ENCODE results near the gene MOB2.

The MOB2 gene

GRCh38 chr11:1449490-1450243 is 36.9 kb downstream of the MOB2 start:
- FAIRE-seq: no peak
- no peak for DNase-seq (ENCODE audit: insufficient read length, low spot score)
- no peak for TF ChIP-seq PAX5 (IDR thresholded peaks at IDR 0.05; ENCODE audit: insufficient read depth, low read length, severe bottlenecking)
- TF ChIP-seq POU2F2 (IDR thresholded peaks at IDR 0.05; ENCODE audit: low read depth, low read length): no peak
- no peak for TF ChIP-seq POLR2A (IDR thresholded peaks at IDR 0.05; ENCODE audit: low read depth, low read length)
- no peak for TF ChIP-seq TAF1 (IDR thresholded peaks at IDR 0.05; ENCODE audit: low read depth, low read length)
- TF ChIP-seq POLR2AphosphoS5 (IDR thresholded peaks at IDR 0.05; ENCODE audit: low read depth, low read length): no peak
- TF ChIP-seq SPI1 (IDR thresholded peaks at IDR 0.05; ENCODE audit: low read depth, low read length): no peak

- DNase-seq (ENCODE audit: insufficient read length, low spot score) (no peak), FAIRE-seq (no peak)
- TF ChIP-seq POLR2A (IDR thresholded peaks at IDR 0.05; ENCODE audit: low read depth, low read length) (no peak), PAX5 (IDR thresholded peaks at IDR 0.05; ENCODE audit: insufficient read depth, low read length, severe bottlenecking) (no peak), SPI1 (IDR thresholded peaks at IDR 0.05; ENCODE audit: low read depth, low read length) (no peak), POLR2AphosphoS5 (IDR thresholded peaks at IDR 0.05; ENCODE audit: low read depth, low read length) (no peak), TAF1 (IDR thresholded peaks at IDR 0.05; ENCODE audit: low read depth, low read length) (no peak), POU2F2 (IDR thresholded peaks at IDR 0.05; ENCODE audit: low read depth, low read length) (no peak)
Measured at GRCh38 chr11:1448882-1449281, 37.7 kb downstream of the MOB2 start.

GRCh38 chr11:1447845-1448825 is 38.4 kb downstream of the MOB2 start:
- DNase-seq (ENCODE audit: insufficient read length, low spot score) (no peak), FAIRE-seq (no peak)
- TF ChIP-seq TAF1 (IDR thresholded peaks at IDR 0.05; ENCODE audit: low read depth, low read length) (no peak), PAX5 (IDR thresholded peaks at IDR 0.05; ENCODE audit: insufficient read depth, low read length, severe bottlenecking) (no peak), POU2F2 (IDR thresholded peaks at IDR 0.05; ENCODE audit: low read depth, low read length) (no peak), SPI1 (IDR thresholded peaks at IDR 0.05; ENCODE audit: low read depth, low read length) (no peak), POLR2AphosphoS5 (IDR thresholded peaks at IDR 0.05; ENCODE audit: low read depth, low read length) (no peak), POLR2A (IDR thresholded peaks at IDR 0.05; ENCODE audit: low read depth, low read length) (no peak)

- no peak for DNase-seq (ENCODE audit: insufficient read length, low spot score)
- TF ChIP-seq SPI1 (IDR thresholded peaks at IDR 0.05; ENCODE audit: low read depth, low read length): no peak
- no peak for TF ChIP-seq POLR2A (IDR thresholded peaks at IDR 0.05; ENCODE audit: low read depth, low read length)
- TF ChIP-seq PAX5 (IDR thresholded peaks at IDR 0.05; ENCODE audit: insufficient read depth, low read length, severe bottlenecking): no peak
- no peak for TF ChIP-seq TAF1 (IDR thresholded peaks at IDR 0.05; ENCODE audit: low read depth, low read length)
- no peak for TF ChIP-seq POU2F2 (IDR thresholded peaks at IDR 0.05; ENCODE audit: low read depth, low read length)
- TF ChIP-seq POLR2AphosphoS5 (IDR thresholded peaks at IDR 0.05; ENCODE audit: low read depth, low read length): no peak
- no peak for FAIRE-seq
Measured at GRCh38 chr11:1446623-1447022, 40.0 kb downstream of the MOB2 start.

GRCh38 chr11:1445741-1446445 is 40.7 kb downstream of the MOB2 start:
- FAIRE-seq (no peak), DNase-seq (ENCODE audit: insufficient read length, low spot score) (no peak)
- TF ChIP-seq POLR2A (IDR thresholded peaks at IDR 0.05; ENCODE audit: low read depth, low read length): no peak
- TF ChIP-seq TAF1 (IDR thresholded peaks at IDR 0.05; ENCODE audit: low read depth, low read length): no peak
- no peak for TF ChIP-seq SPI1 (IDR thresholded peaks at IDR 0.05; ENCODE audit: low read depth, low read length)
- no peak for TF ChIP-seq POLR2AphosphoS5 (IDR thresholded peaks at IDR 0.05; ENCODE audit: low read depth, low read length)
- no peak for TF ChIP-seq PAX5 (IDR thresholded peaks at IDR 0.05; ENCODE audit: insufficient read depth, low read length, severe bottlenecking)
- no peak for TF ChIP-seq POU2F2 (IDR thresholded peaks at IDR 0.05; ENCODE audit: low read depth, low read length)

GRCh38 chr11:1444823-1445422 is 41.7 kb downstream of the MOB2 start:
- no peak for TF ChIP-seq PAX5 (IDR thresholded peaks at IDR 0.05; ENCODE audit: insufficient read depth, low read length, severe bottlenecking)
- no peak for TF ChIP-seq POLR2A (IDR thresholded peaks at IDR 0.05; ENCODE audit: low read depth, low read length)
- no peak for TF ChIP-seq POU2F2 (IDR thresholded peaks at IDR 0.05; ENCODE audit: low read depth, low read length)
- TF ChIP-seq TAF1 (IDR thresholded peaks at IDR 0.05; ENCODE audit: low read depth, low read length): no peak
- no peak for TF ChIP-seq SPI1 (IDR thresholded peaks at IDR 0.05; ENCODE audit: low read depth, low read length)
- no peak for TF ChIP-seq POLR2AphosphoS5 (IDR thresholded peaks at IDR 0.05; ENCODE audit: low read depth, low read length)
- no peak for FAIRE-seq
- DNase-seq (ENCODE audit: insufficient read length, low spot score): no peak

- DNase-seq (ENCODE audit: insufficient read length, low spot score): no peak
- no peak for FAIRE-seq
- TF ChIP-seq SPI1 (IDR thresholded peaks at IDR 0.05; ENCODE audit: low read depth, low read length) (no peak), PAX5 (IDR thresholded peaks at IDR 0.05; ENCODE audit: insufficient read depth, low read length, severe bottlenecking) (no peak), POU2F2 (IDR thresholded peaks at IDR 0.05; ENCODE audit: low read depth, low read length) (no peak), TAF1 (IDR thresholded peaks at IDR 0.05; ENCODE audit: low read depth, low read length) (no peak), POLR2A (IDR thresholded peaks at IDR 0.05; ENCODE audit: low read depth, low read length) (no peak), POLR2AphosphoS5 (IDR thresholded peaks at IDR 0.05; ENCODE audit: low read depth, low read length) (no peak)
Measured at GRCh38 chr11:1444321-1444720, 42.3 kb downstream of the MOB2 start.

GRCh38 chr11:1443737-1444136 is 42.8 kb downstream of the MOB2 start:
- no peak for TF ChIP-seq PAX5 (IDR thresholded peaks at IDR 0.05; ENCODE audit: insufficient read depth, low read length, severe bottlenecking)
- TF ChIP-seq TAF1 (IDR thresholded peaks at IDR 0.05; ENCODE audit: low read depth, low read length): no peak
- no peak for TF ChIP-seq POLR2AphosphoS5 (IDR thresholded peaks at IDR 0.05; ENCODE audit: low read depth, low read length)
- TF ChIP-seq SPI1 (IDR thresholded peaks at IDR 0.05; ENCODE audit: low read depth, low read length): no peak
- TF ChIP-seq POU2F2 (IDR thresholded peaks at IDR 0.05; ENCODE audit: low read depth, low read length): no peak
- DNase-seq (ENCODE audit: insufficient read length, low spot score) (no peak), FAIRE-seq (no peak)
